ENCODE data around the gene LAG3. TPM values are rescaled to one million over a fixed set of nuclear protein-coding genes. Genes with fewer than 3 reads are reported as not detected.
A peak's percentile ranks its signal among the peaks of the same experiment; 100 is the strongest.
"Not testable (repeated sequence)": the region's sequence is repeated elsewhere in the genome, so short reads cannot be mapped to it uniquely, and the experiment has no call there.

The LAG3 gene
- total RNA-seq, 1 experiment from 2014 or later = 4.1 TPM

- no peak overlapping the region for H3K4me3 ChIP-seq (ENCODE audit: low read depth, low read length, poor library complexity, severe bottlenecking)
- TF ChIP-seq EZH2 (IDR thresholded peaks at IDR 0.05; ENCODE audit: borderline replicate concordance, low read depth, low read length, poor library complexity, severe bottlenecking) (no peak), CTCF (conservative IDR thresholded peaks at IDR 0.05; ENCODE audit: low read depth, low read length) (peak; percentile 82)
- no TSS peak for BruUV-seq (replicated peaks)
- H3K4me1 ChIP-seq (ENCODE audit: insufficient read depth, low read length, poor library complexity, severe bottlenecking) = peaks cover 7% of the 10 kb centered on the region
- H3K36me3 ChIP-seq (ENCODE audit: insufficient read depth, low read length, poor library complexity, severe bottlenecking) = peaks cover 10% of the 10 kb centered on the region
- no peaks in the 10 kb centered on the region for H3K27me3 ChIP-seq (replicated peaks; ENCODE audit: insufficient read depth, low read depth, low read length, poor library complexity)
- intact Hi-C loops (cut with micrococcal nuclease; ENCODE audit: unreplicated experiment) = loop anchor here (5.0 kb wide), 1 partner anchor 42 kb away; no protein-coding TSS in a partner anchor
- CTCF ChIA-PET = no interaction called here
- H3K9me3 ChIP-seq (ENCODE audit: low read depth, low read length, poor library complexity, severe bottlenecking) = no peaks in the 10 kb centered on the region
- DNase-seq (ENCODE audit: low spot score) = peak; percentile 63
- H3K27ac ChIP-seq (ENCODE audit: low read depth, low read length, poor library complexity, severe bottlenecking) = peak overlapping the region; percentile 26
- POLR2A ChIA-PET (ENCODE audit: low non-redundant PET) = no interaction called here
Observed at GRCh38 chr12:6735448-6736191, 36.7 kb upstream of the LAG3 start.

GRCh38 chr12:6736754-6737153 lies 35.6 kb upstream of the LAG3 start:
- intact Hi-C loops (cut with micrococcal nuclease; ENCODE audit: unreplicated experiment) = loop anchor here (5.0 kb wide), 1 partner anchor 41 kb away; no protein-coding TSS in a partner anchor
- no peaks in the 10 kb centered on the region for H3K36me3 ChIP-seq (ENCODE audit: insufficient read depth, low read length, poor library complexity, severe bottlenecking)
- H3K4me1 ChIP-seq (ENCODE audit: insufficient read depth, low read length, poor library complexity, severe bottlenecking) = peaks cover 7% of the 10 kb centered on the region
- BruUV-seq (replicated peaks) = no TSS peak
- H3K27me3 ChIP-seq (replicated peaks; ENCODE audit: insufficient read depth, low read depth, low read length, poor library complexity) = no peaks in the 10 kb centered on the region
- CTCF ChIA-PET = interaction anchor here (0.6 kb wide), 1 partner anchor 37 kb away, joined by 3 read pairs; no protein-coding TSS in a partner anchor
- no peak for TF ChIP-seq CTCF (conservative IDR thresholded peaks at IDR 0.05; ENCODE audit: low read depth, low read length)
- TF ChIP-seq EZH2 (IDR thresholded peaks at IDR 0.05; ENCODE audit: borderline replicate concordance, low read depth, low read length, poor library complexity, severe bottlenecking) = no peak
- no peak for DNase-seq (ENCODE audit: low spot score)
- POLR2A ChIA-PET (ENCODE audit: low non-redundant PET) = no interaction called here
- no peak overlapping the region for H3K27ac ChIP-seq (ENCODE audit: low read depth, low read length, poor library complexity, severe bottlenecking)
- no peak overlapping the region for H3K4me3 ChIP-seq (ENCODE audit: low read depth, low read length, poor library complexity, severe bottlenecking)
- no peaks in the 10 kb centered on the region for H3K9me3 ChIP-seq (ENCODE audit: low read depth, low read length, poor library complexity, severe bottlenecking)

GRCh38 chr12:6742080-6742479 lies 30.2 kb upstream of the LAG3 start:
- not testable (repeated sequence) for DNase-seq (ENCODE audit: low spot score)

GRCh38 chr12:6742834-6743233 lies 29.5 kb upstream of the LAG3 start:
- DNase-seq (ENCODE audit: low spot score) = no peak
- Histone ChIP-seq H3K4me1 (ENCODE audit: insufficient read depth, low read length, poor library complexity, severe bottlenecking) (no peaks in the 10 kb centered on the region), H3K36me3 (ENCODE audit: insufficient read depth, low read length, poor library complexity, severe bottlenecking) (peaks cover 18% of the 10 kb centered on the region), H3K4me3 (ENCODE audit: low read depth, low read length, poor library complexity, severe bottlenecking) (no peak overlapping the region), H3K9me3 (ENCODE audit: low read depth, low read length, poor library complexity, severe bottlenecking) (no peaks in the 10 kb centered on the region), H3K27ac (ENCODE audit: low read depth, low read length, poor library complexity, severe bottlenecking) (no peak overlapping the region), H3K27me3 (replicated peaks; ENCODE audit: insufficient read depth, low read depth, low read length, poor library complexity) (no peaks in the 10 kb centered on the region)
- no TSS peak for BruUV-seq (replicated peaks)
- POLR2A ChIA-PET (ENCODE audit: low non-redundant PET) = no interaction called here
- TF ChIP-seq CTCF (conservative IDR thresholded peaks at IDR 0.05; ENCODE audit: low read depth, low read length) (no peak), EZH2 (IDR thresholded peaks at IDR 0.05; ENCODE audit: borderline replicate concordance, low read depth, low read length, poor library complexity, severe bottlenecking) (no peak)
- CTCF ChIA-PET = no interaction called here
- intact Hi-C loops (cut with micrococcal nuclease; ENCODE audit: unreplicated experiment) = no loop called here

More at GRCh38 chr12:6742080-6742479, 30.2 kb upstream of the LAG3 start:
- H3K4me1 ChIP-seq (ENCODE audit: insufficient read depth, low read length, poor library complexity, severe bottlenecking); intact Hi-C loops (cut with micrococcal nuclease; ENCODE audit: unreplicated experiment); CTCF ChIA-PET; BruUV-seq (replicated peaks); POLR2A ChIA-PET (ENCODE audit: low non-redundant PET); H3K27me3 ChIP-seq (replicated peaks; ENCODE audit: insufficient read depth, low read depth, low read length, poor library complexity); H3K27ac ChIP-seq (ENCODE audit: low read depth, low read length, poor library complexity, severe bottlenecking); H3K4me3 ChIP-seq (ENCODE audit: low read depth, low read length, poor library complexity, severe bottlenecking); H3K9me3 ChIP-seq (ENCODE audit: low read depth, low read length, poor library complexity, severe bottlenecking): not testable (repeated sequence)
- peaks cover 11% of the 10 kb centered on the region for H3K36me3 ChIP-seq (ENCODE audit: insufficient read depth, low read length, poor library complexity, severe bottlenecking)

GRCh38 chr12:6743300-6743699 lies 29.0 kb upstream of the LAG3 start:
- CTCF ChIA-PET; DNase-seq (ENCODE audit: low spot score); H3K4me1 ChIP-seq (ENCODE audit: insufficient read depth, low read length, poor library complexity, severe bottlenecking); H3K27ac ChIP-seq (ENCODE audit: low read depth, low read length, poor library complexity, severe bottlenecking); H3K4me3 ChIP-seq (ENCODE audit: low read depth, low read length, poor library complexity, severe bottlenecking); H3K9me3 ChIP-seq (ENCODE audit: low read depth, low read length, poor library complexity, severe bottlenecking); H3K27me3 ChIP-seq (replicated peaks; ENCODE audit: insufficient read depth, low read depth, low read length, poor library complexity); intact Hi-C loops (cut with micrococcal nuclease; ENCODE audit: unreplicated experiment); BruUV-seq (replicated peaks); POLR2A ChIA-PET (ENCODE audit: low non-redundant PET): not testable (repeated sequence)
- H3K36me3 ChIP-seq (ENCODE audit: insufficient read depth, low read length, poor library complexity, severe bottlenecking) = peaks cover 23% of the 10 kb centered on the region

All from A673 (cell line).